Mesendoderm (in vitro differentiated cells): ENCODE data around the gene SHCBP1L.
A peak's percentile ranks its signal among the peaks of the same experiment; 100 is the strongest.

Experiments used
- DNase-seq: peaks from one replicate; pipeline ENCODE4 v3.0.0; 2013
- H2AK5ac ChIP-seq: 2 replicates; pipeline ENCODE4 v1.6.1; 2013; ENCODE audit warnings: low read length, inconsistent platforms
- H2BK120ac ChIP-seq: 2 replicates; pipeline ENCODE4 v1.6.1; 2013; ENCODE audit warnings: low read depth, mild to moderate bottlenecking, low read length, moderate library complexity, mixed read lengths
- H2BK15ac ChIP-seq: replicated peaks from 2 replicates; pipeline ENCODE4 v1.6.1; 2013; ENCODE audit warnings: low read depth, mild to moderate bottlenecking, moderate library complexity
- H2BK5ac ChIP-seq: 2 replicates; pipeline ENCODE4 v1.6.1; 2013; ENCODE audit warnings: low read length, inconsistent platforms
- H3K18ac ChIP-seq: 2 replicates; pipeline ENCODE4 v1.6.1; 2013; ENCODE audit warnings: mild to moderate bottlenecking, low read length, mixed read lengths
- H3K23ac ChIP-seq: one replicate; pipeline ENCODE4 v1.6.1; 2013; ENCODE audit warnings: low read length
- H3K27ac ChIP-seq: 2 replicates; pipeline ENCODE4 v1.5.1; 2013; ENCODE audit warnings: low read depth, mild to moderate bottlenecking, inconsistent platforms, low read length, moderate library complexity
- H3K27me3 ChIP-seq: 2 replicates; pipeline ENCODE4 v1.6.1; 2013; ENCODE audit warnings: low read length, control low read depth, mild to moderate bottlenecking, inconsistent platforms; ENCODE audit not compliant: insufficient read depth, poor library complexity
- H3K36me3 ChIP-seq: 2 replicates; pipeline ENCODE4 v1.6.1; 2013; ENCODE audit warnings: low read length, inconsistent platforms; ENCODE audit not compliant: control insufficient read depth, insufficient read depth
- H3K4ac ChIP-seq: one replicate; pipeline ENCODE4 v1.6.1; 2013; ENCODE audit warnings: low read depth, mild to moderate bottlenecking, low read length, moderate library complexity
- H3K4me1 ChIP-seq: 2 replicates; pipeline ENCODE4 v1.6.1; 2013; ENCODE audit warnings: low read depth, low read length, inconsistent platforms; ENCODE audit not compliant: control insufficient read depth
- H3K4me2 ChIP-seq: 2 replicates; pipeline ENCODE4 v1.6.1; 2013; ENCODE audit warnings: low read length
- H3K4me3 ChIP-seq: 2 replicates; pipeline ENCODE4 v1.5.1; 2013; ENCODE audit warnings: mild to moderate bottlenecking, low read length
- H3K56ac ChIP-seq: one replicate; pipeline ENCODE4 v1.6.1; 2013; ENCODE audit warnings: low read length
- H3K79me1 ChIP-seq: 2 replicates; pipeline ENCODE4 v1.6.1; 2013; ENCODE audit warnings: low read length, inconsistent platforms
- H3K79me2 ChIP-seq: 2 replicates; pipeline ENCODE4 v1.6.1; 2013; ENCODE audit warnings: mild to moderate bottlenecking, low read length; ENCODE audit not compliant: control insufficient read depth, insufficient read depth
- H3K9ac ChIP-seq: 2 replicates; pipeline ENCODE4 v1.6.1; 2013; ENCODE audit warnings: low read length, inconsistent platforms
- H4K5ac ChIP-seq: one replicate; pipeline ENCODE4 v1.6.1; 2013; ENCODE audit warnings: low read length
- H4K8ac ChIP-seq: one replicate; pipeline ENCODE4 v1.6.1; 2013; ENCODE audit warnings: low read depth, mild to moderate bottlenecking, control low read depth, low read length, moderate library complexity
- WGBS: extraction: QIAGEN DNeasy Blood & Tissue Kit; methylation state at CpG from one replicate; pipeline ENCODE4 v1.1.7; 2013; ENCODE audit warnings: low lambda C conversion rate, missing lambda C conversion rate; ENCODE audit not compliant: insufficient coverage; ENCODE audit errors: extremely low coverage; 5-methylcytosine and 5-hydroxymethylcytosine counted together

The SHCBP1L gene

GRCh38 chr1:182962554-182963115 lies 9.7 kb upstream of the SHCBP1L start:
- WGBS: no CpG with 5 or more reads among the region's 6 CpGs
- no peak overlapping the region for H2BK15ac ChIP-seq
- H4K5ac ChIP-seq: no peak overlapping the region
- no peak overlapping the region for H3K4me3 ChIP-seq
- H3K27me3 ChIP-seq: no peaks in the 10 kb centered on the region
- H3K27ac ChIP-seq: no peak overlapping the region
- no peaks in the 10 kb centered on the region for H3K36me3 ChIP-seq
- H3K4me1 ChIP-seq: no peaks in the 10 kb centered on the region
- H3K56ac ChIP-seq: peak overlapping the region; percentile 54
- H3K18ac ChIP-seq: no peak overlapping the region
- no peak overlapping the region for H4K8ac ChIP-seq
- no peak overlapping the region for H3K23ac ChIP-seq
- no peak overlapping the region for H3K4ac ChIP-seq
- H2BK120ac ChIP-seq: no peak overlapping the region
- no peak overlapping the region for H2AK5ac ChIP-seq
- peak; percentile 90 for DNase-seq
- H3K79me2 ChIP-seq: no peaks in the 10 kb centered on the region
- H3K4me2 ChIP-seq: no peak overlapping the region
- H2BK5ac ChIP-seq: no peak overlapping the region
- H3K79me1 ChIP-seq: no peaks in the 10 kb centered on the region
- H3K9ac ChIP-seq: no peak overlapping the region

DNA sequence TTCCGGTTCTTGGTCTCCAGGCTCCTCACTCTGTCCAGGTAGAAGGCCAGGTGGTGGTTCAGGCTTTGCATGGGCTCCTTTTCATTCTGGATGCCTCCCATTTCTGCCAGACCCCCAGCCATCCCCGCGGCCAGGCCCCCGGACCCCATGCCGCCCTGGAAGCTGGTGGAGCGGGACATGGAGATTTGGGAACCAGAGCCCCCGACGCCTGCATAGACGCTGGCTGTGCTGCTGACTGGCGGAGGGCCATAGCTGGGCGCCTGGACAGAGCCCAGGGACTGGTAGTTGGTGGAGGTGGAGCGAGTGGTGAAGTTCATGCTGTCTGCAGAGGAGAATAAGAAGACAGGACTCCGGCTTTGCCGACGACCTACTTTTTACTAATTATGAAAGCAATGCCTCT lies 7.1 kb upstream of the SHCBP1L start:
- Histone ChIP-seq H2BK5ac (no peak overlapping the region), H4K5ac (no peak overlapping the region), H2AK5ac (no peak overlapping the region), H2BK120ac (no peak overlapping the region), H3K79me2 (no peaks in the 10 kb centered on the region), H3K4me1 (no peaks in the 10 kb centered on the region), H3K4me2 (no peak overlapping the region), H3K56ac (no peak overlapping the region), H3K27ac (no peak overlapping the region), H3K23ac (no peak overlapping the region), H3K4me3 (no peak overlapping the region), H3K18ac (no peak overlapping the region), H2BK15ac (no peak overlapping the region), H3K4ac (no peak overlapping the region), H3K79me1 (no peaks in the 10 kb centered on the region), H3K9ac (no peak overlapping the region), H4K8ac (no peak overlapping the region), H3K27me3 (no peaks in the 10 kb centered on the region), H3K36me3 (no peaks in the 10 kb centered on the region)
- no CpG with 5 or more reads among the region's 15 CpGs for WGBS
- DNase-seq: no peak

- Histone ChIP-seq H2BK120ac (no peak overlapping the region), H3K18ac (no peak overlapping the region), H3K27me3 (no peaks in the 10 kb centered on the region), H3K36me3 (no peaks in the 10 kb centered on the region), H4K5ac (no peak overlapping the region), H3K79me1 (no peaks in the 10 kb centered on the region), H3K4me1 (no peaks in the 10 kb centered on the region), H3K4ac (no peak overlapping the region), H3K27ac (no peak overlapping the region), H4K8ac (no peak overlapping the region), H3K23ac (no peak overlapping the region), H3K4me2 (no peak overlapping the region), H3K79me2 (no peaks in the 10 kb centered on the region), H2BK5ac (no peak overlapping the region), H3K4me3 (no peak overlapping the region), H2AK5ac (no peak overlapping the region), H3K9ac (no peak overlapping the region), H2BK15ac (no peak overlapping the region), H3K56ac (no peak overlapping the region)
- no CpG with 5 or more reads among the region's 11 CpGs for WGBS
- DNase-seq: peak; percentile 66
Measured at GRCh38 chr1:182957902-182958395, 5.0 kb upstream of the SHCBP1L start.

DNA sequence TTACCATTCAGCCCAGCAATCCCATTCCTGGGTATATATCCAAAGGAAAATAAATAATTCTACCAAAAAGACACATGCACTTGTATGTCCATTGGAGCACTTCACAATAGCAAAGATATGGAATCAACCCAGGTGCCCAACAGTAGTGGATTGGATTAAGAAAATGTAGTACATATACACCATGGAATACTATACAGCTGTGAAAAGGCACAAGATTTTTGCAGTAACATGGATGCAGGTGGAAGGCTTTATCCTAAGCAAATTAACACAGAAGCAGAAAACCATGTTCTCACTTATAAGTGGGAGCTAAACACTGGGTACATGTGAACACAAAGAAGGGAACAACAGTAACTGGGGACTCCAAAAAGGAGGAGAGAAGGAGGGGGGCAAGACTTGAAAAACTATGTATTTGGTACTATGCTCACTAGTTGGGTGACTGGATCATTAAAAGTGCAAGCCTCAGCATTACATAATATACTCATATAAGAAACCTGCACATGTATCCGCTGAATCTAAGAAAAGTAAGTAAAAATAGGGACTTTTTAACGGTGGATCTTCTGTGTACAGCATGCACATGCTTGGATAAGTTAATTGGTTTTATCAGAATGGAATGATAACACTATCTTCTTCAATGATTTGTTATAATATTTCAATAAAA lies 3.9 kb upstream of the SHCBP1L start:
- no CpG with 5 or more reads among the region's 2 CpGs for WGBS
- Histone ChIP-seq H3K4me1 (no peaks in the 10 kb centered on the region), H3K9ac (no peak overlapping the region), H3K23ac (no peak overlapping the region), H3K4ac (no peak overlapping the region), H2AK5ac (no peak overlapping the region), H3K36me3 (no peaks in the 10 kb centered on the region), H3K27ac (no peak overlapping the region), H3K79me2 (no peaks in the 10 kb centered on the region), H2BK5ac (no peak overlapping the region), H3K4me2 (no peak overlapping the region), H4K5ac (no peak overlapping the region), H3K79me1 (no peaks in the 10 kb centered on the region), H3K18ac (no peak overlapping the region), H3K27me3 (no peaks in the 10 kb centered on the region), H3K56ac (no peak overlapping the region), H2BK15ac (no peak overlapping the region), H2BK120ac (no peak overlapping the region), H3K4me3 (no peak overlapping the region), H4K8ac (no peak overlapping the region)
- no peak for DNase-seq

- no peaks in the 10 kb centered on the region for H3K79me2 ChIP-seq
- H3K4me3 ChIP-seq: no peak overlapping the region
- H3K23ac ChIP-seq: no peak overlapping the region
- no peak for DNase-seq
- no peak overlapping the region for H3K27ac ChIP-seq
- no peak overlapping the region for H3K4me2 ChIP-seq
- H3K18ac ChIP-seq: no peak overlapping the region
- no peak overlapping the region for H2BK120ac ChIP-seq
- H2AK5ac ChIP-seq: no peak overlapping the region
- no peaks in the 10 kb centered on the region for H3K27me3 ChIP-seq
- H2BK5ac ChIP-seq: no peak overlapping the region
- WGBS: no CpG with 5 or more reads among the region's 9 CpGs
- H4K8ac ChIP-seq: no peak overlapping the region
- no peak overlapping the region for H4K5ac ChIP-seq
- no peaks in the 10 kb centered on the region for H3K36me3 ChIP-seq
- H2BK15ac ChIP-seq: no peak overlapping the region
- no peak overlapping the region for H3K56ac ChIP-seq
- H3K79me1 ChIP-seq: no peaks in the 10 kb centered on the region
- no peak overlapping the region for H3K4ac ChIP-seq
- no peaks in the 10 kb centered on the region for H3K4me1 ChIP-seq
- no peak overlapping the region for H3K9ac ChIP-seq
Measured at GRCh38 chr1:182955596-182956588, 2.9 kb upstream of the SHCBP1L start.
